IMR-90 (cell line): ENCODE results near the gene CARD10. TPM values are rescaled to one million over a fixed set of nuclear protein-coding genes. Genes with fewer than 3 reads are reported as not detected.

Experiments used
- ATAC-seq: fragments of 200-7000 bp; cut with Tn5 transposase; 2 replicates; pipeline ENCODE4 v1.9.1; 2020; ENCODE audit warnings: low read depth, mild to moderate bottlenecking, moderate library complexity
- BruUV-seq: library from RNA; stranded (reverse); fragments of 400-500 nt; replicated peaks from 2 replicates; lab custom pipeline; 2021; lab: Mats Ljungman, UMichigan
- CTCF ChIA-PET: fragments of 300-600 bp; formaldehyde crosslinking; extraction: SDS; loops from one replicate; lab custom pipeline; 2021; ENCODE audit warnings: antibody characterized with exemption; lab: Yijun Ruan, JAX
- POLR2A ChIA-PET: fragments of 300-600 bp; sonication (Branson Sonifier 250); formaldehyde crosslinking; loops from one replicate; lab custom pipeline; 2022; ENCODE audit warnings: antibody characterized with exemption; ENCODE audit not compliant: unreplicated experiment; lab: Charles Lee
- DNase-seq: peaks from one replicate; pipeline ENCODE4 v3.0.0; 2013
- H2AFZ ChIP-seq: replicated peaks from 2 replicates; pipeline ENCODE3; 2013; ENCODE audit warnings: low read length, mild to moderate bottlenecking; ENCODE audit not compliant: poor library complexity
- H2AK5ac ChIP-seq: 2 replicates; pipeline ENCODE4 v1.6.1; 2013; ENCODE audit warnings: low read depth, low read length, inconsistent platforms
- H2AK9ac ChIP-seq: replicated peaks from 2 replicates; pipeline ENCODE3; 2013; ENCODE audit warnings: mild to moderate bottlenecking, low read depth, low read length, moderate library complexity; ENCODE audit not compliant: poor library complexity
- H2BK120ac ChIP-seq: 2 replicates; pipeline ENCODE4 v1.6.1; 2013; ENCODE audit warnings: low read depth, low read length, inconsistent platforms
- H2BK15ac ChIP-seq: 3 replicates; pipeline ENCODE4 v1.6.1; 2013; ENCODE audit warnings: low read depth, low read length, inconsistent platforms
- H2BK20ac ChIP-seq: 2 replicates; pipeline ENCODE4 v1.6.1; 2013; ENCODE audit warnings: low read depth, mild to moderate bottlenecking, inconsistent platforms, low read length, moderate library complexity
- H2BK5ac ChIP-seq: 2 replicates; pipeline ENCODE4 v1.6.1; 2013; ENCODE audit warnings: mild to moderate bottlenecking, low read depth, low read length, inconsistent platforms; ENCODE audit not compliant: poor library complexity, severe bottlenecking
- H3K14ac ChIP-seq: replicated peaks from 2 replicates; pipeline ENCODE4 v1.6.1; 2013; ENCODE audit warnings: low read depth, low read length, inconsistent platforms
- H3K18ac ChIP-seq: 2 replicates; pipeline ENCODE4 v1.6.1; 2013; ENCODE audit warnings: low read depth, low read length, control low read depth
- H3K23ac ChIP-seq: 2 replicates; pipeline ENCODE4 v1.6.1; 2013; ENCODE audit warnings: low read depth, low read length, inconsistent platforms
- H3K27ac ChIP-seq: 2 replicates; pipeline ENCODE4 v1.5.1; 2013; ENCODE audit warnings: mild to moderate bottlenecking, control low read depth, low read length; ENCODE audit not compliant: insufficient read depth
- H3K27me3 ChIP-seq: 2 replicates; pipeline ENCODE4 v1.6.1; 2013; ENCODE audit warnings: low read length; ENCODE audit not compliant: control insufficient read depth, insufficient read depth
- H3K36me3 ChIP-seq: 2 replicates; pipeline ENCODE4 v1.6.1; 2013; ENCODE audit warnings: low read length, mixed read lengths; ENCODE audit not compliant: control insufficient read depth, insufficient read depth
- H3K4ac ChIP-seq: 2 replicates; pipeline ENCODE4 v1.6.1; 2013; ENCODE audit warnings: low read depth, low read length, inconsistent platforms
- H3K4me1 ChIP-seq: 2 replicates; pipeline ENCODE4 v1.6.1; 2013; ENCODE audit warnings: low read length, mixed read lengths; ENCODE audit not compliant: control insufficient read depth, insufficient read depth
- H3K4me2 ChIP-seq: 2 replicates; pipeline ENCODE4 v1.6.1; 2013; ENCODE audit warnings: low read depth, mild to moderate bottlenecking, control low read depth, low read length, moderate library complexity
- H3K4me3 ChIP-seq: 2 replicates; pipeline ENCODE4 v1.5.1; 2013; ENCODE audit warnings: low read depth, mild to moderate bottlenecking, control low read depth, low read length, moderate library complexity; ENCODE audit not compliant: insufficient read depth
- H3K56ac ChIP-seq: 2 replicates; pipeline ENCODE4 v1.6.1; 2013; ENCODE audit warnings: low read length, inconsistent platforms; ENCODE audit not compliant: insufficient read depth; ENCODE audit errors: extremely low read depth
- H3K79me1 ChIP-seq, 2 experiments: 2 replicates each; pipeline ENCODE4 v1.6.1; 2013; ENCODE audit warnings: low read length in 2 of 2, inconsistent platforms in 1 of 2, low read depth in 1 of 2
- H3K9ac ChIP-seq: 2 replicates; pipeline ENCODE4 v1.6.1; 2013; ENCODE audit warnings: low read depth, low read length, control low read depth
- H3K9me1 ChIP-seq: 2 replicates; pipeline ENCODE4 v1.6.1; 2013; ENCODE audit warnings: low read length, inconsistent platforms; ENCODE audit not compliant: insufficient read depth
- H3K9me3 ChIP-seq: 2 replicates; pipeline ENCODE4 v1.6.1; 2013; ENCODE audit warnings: low read length; ENCODE audit not compliant: control insufficient read depth, insufficient read depth
- H4K20me1 ChIP-seq: 2 replicates; pipeline ENCODE4 v1.6.1; 2013; ENCODE audit warnings: low read length, inconsistent platforms; ENCODE audit not compliant: insufficient read depth
- H4K5ac ChIP-seq: 2 replicates; pipeline ENCODE4 v1.6.1; 2013; ENCODE audit warnings: mild to moderate bottlenecking, low read depth, low read length, control low read depth
- H4K8ac ChIP-seq, 2 experiments: 2 replicates each; pipeline ENCODE4 v1.6.1; 2013; ENCODE audit warnings: low read depth in 2 of 2, low read length in 2 of 2, control low read depth in 1 of 2, inconsistent platforms in 1 of 2
- H4K91ac ChIP-seq: 2 replicates; pipeline ENCODE4 v1.6.1; 2013; ENCODE audit warnings: low read depth, low read length, inconsistent platforms; ENCODE audit not compliant: insufficient read depth
- CEBPB ChIP-seq: IDR thresholded peaks from 2 replicates; pipeline ENCODE4 v1.6.1; 2012; ENCODE audit warnings: low read depth, low read length, improper control_type of control experiment
- FOS ChIP-seq: fragments of 150-350 bp; IDR thresholded peaks from 2 replicates; pipeline ENCODE4 v1.6.1; 2016; ENCODE audit warnings: low read depth, low read length
- WGBS, 2 experiments: methylation state at CpG; one replicate each; pipeline versions ENCODE4 v1.1.5 to v1.1.7; 2013; ENCODE audit warnings: missing lambda C conversion rate in 2 of 2; ENCODE audit not compliant: insufficient read length in 1 of 2; ENCODE audit errors: extremely low coverage in 2 of 2; 5-methylcytosine and 5-hydroxymethylcytosine counted together
- dilution Hi-C: fragments of 300-500 bp; cut with HindIII; formaldehyde crosslinking; loops from one replicate; pipeline ENCODE4 v1.14.3; 2018; ENCODE audit warnings: low sequenced_read_pairs; ENCODE audit not compliant: unreplicated experiment
- in situ Hi-C: fragments of 300-500 bp; cut with MboI; formaldehyde crosslinking; loops from 3 replicates; pipeline ENCODE4 v1.14.3; 2019; ENCODE audit warnings: low sequenced_read_pairs, inconsistent platforms, mixed read lengths
- intact Hi-C: fragments of 100-400 bp; cut with micrococcal nuclease; formaldehyde crosslinking; loops from 2 replicates; pipeline ENCODE4 v1.10.0; 2022
- polyA plus RNA-seq, 3 experiments: library from polyadenylated mRNA; depleted of rRNA; stranded (reverse); fragments of >200 nt; gene quantifications; 2 replicates each; pipeline ENCODE4 v1.2.3, GENCODE V29; 2012; ENCODE audit warnings: low replicate concordance in 1 of 3
- total RNA-seq: library from RNA; depleted of rRNA; stranded (reverse); fragments of >200 nt; gene quantifications from 2 replicates; pipeline ENCODE4 v1.2.3, GENCODE V29; 2012
- TF ChIP-seq, protein P1 (sequence below): fragments of 150-350 bp; IDR thresholded peaks from 2 replicates; pipeline ENCODE4 v1.6.1; 2017; ENCODE audit warnings: mild to moderate bottlenecking, antibody characterized with exemption, low read length, low read depth

CARD10 gene
- total and polyA plus RNA-seq, 2 of the 4 experiments (the other 2 are of a cell fraction), result 6.1 to 18.4 TPM

DNA sequence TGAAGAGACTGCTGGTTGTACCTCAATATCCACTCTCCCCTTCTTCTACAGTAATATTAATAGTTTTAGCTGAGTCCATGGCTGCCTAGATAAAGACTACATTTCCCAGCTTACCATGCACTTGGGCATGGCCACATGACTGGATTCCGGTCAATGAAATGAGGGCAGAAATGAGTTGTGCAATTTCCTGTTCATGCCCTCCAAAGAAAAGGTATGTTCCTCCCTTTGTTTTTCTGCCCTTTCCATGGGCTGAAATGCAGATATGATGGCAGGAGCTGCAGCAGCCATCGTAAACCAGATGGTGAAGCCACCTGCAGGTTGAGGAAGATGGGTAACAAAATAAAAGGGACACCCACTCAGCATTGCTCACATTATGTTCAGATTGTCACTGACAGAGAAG, 76.7 kb downstream of the CARD10 start:
- peaks cover 9% of the 10 kb centered on the region for H3K9me3 ChIP-seq
- H4K91ac ChIP-seq, result peak overlapping the region; percentile 17; the same call in 1 of the 2 replicates
- no peak overlapping the region for H2BK5ac ChIP-seq
- peak overlapping the region; percentile 14; the same call in 1 of the 2 replicates for H3K14ac ChIP-seq
- in situ Hi-C loops (no loop called here), dilution Hi-C loops (no loop called here), intact Hi-C loops (no loop called here)
- H2AFZ ChIP-seq, result peak overlapping the region; percentile 87
- no peaks in the 10 kb centered on the region for H3K9me1 ChIP-seq
- no TSS peak for BruUV-seq
- H3K27me3 ChIP-seq, result peaks cover 2% of the 10 kb centered on the region; the same call in 1 of the 2 replicates
- no peak overlapping the region for H3K18ac ChIP-seq
- H2BK20ac ChIP-seq, result no peak overlapping the region
- H4K20me1 ChIP-seq, result no peaks in the 10 kb centered on the region
- TF ChIP-seq, protein P1, sequence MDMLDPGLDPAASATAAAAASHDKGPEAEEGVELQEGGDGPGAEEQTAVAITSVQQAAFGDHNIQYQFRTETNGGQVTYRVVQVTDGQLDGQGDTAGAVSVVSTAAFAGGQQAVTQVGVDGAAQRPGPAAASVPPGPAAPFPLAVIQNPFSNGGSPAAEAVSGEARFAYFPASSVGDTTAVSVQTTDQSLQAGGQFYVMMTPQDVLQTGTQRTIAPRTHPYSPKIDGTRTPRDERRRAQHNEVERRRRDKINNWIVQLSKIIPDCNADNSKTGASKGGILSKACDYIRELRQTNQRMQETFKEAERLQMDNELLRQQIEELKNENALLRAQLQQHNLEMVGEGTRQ, result peak; percentile 91
- TF ChIP-seq CEBPB (peak; percentile 95), FOS (no peak)
- H3K4me3 ChIP-seq, result no peak overlapping the region
- H2BK120ac ChIP-seq, result no peak overlapping the region
- peak overlapping the region in 1 of 2 experiments; percentile 92; a peak in 2 of 4 replicates for H4K8ac ChIP-seq
- peak overlapping the region; percentile 47; the same call in 1 of the 2 replicates for H3K4ac ChIP-seq
- no CpG with 5 or more reads among the region's 2 CpGs for WGBS, 2 experiments
- H2AK5ac ChIP-seq, result no peak overlapping the region
- H3K36me3 ChIP-seq, result no peaks in the 10 kb centered on the region
- no peak overlapping the region for H3K4me2 ChIP-seq
- POLR2A ChIA-PET, result no interaction called here
- CTCF ChIA-PET, result interaction anchor here (0.6 kb wide), 1 partner anchor 558 kb away, joined by 3 read pairs; no protein-coding TSS in a partner anchor
- H2AK9ac ChIP-seq, result no peak overlapping the region
- ATAC-seq (peak; percentile 56; the same call in 1 of the 2 replicates), DNase-seq (peak; percentile 45)
- no peak overlapping the region for H3K23ac ChIP-seq
- no peak overlapping the region for H2BK15ac ChIP-seq
- H3K56ac ChIP-seq, result no peak overlapping the region
- H3K4me1 ChIP-seq, result no peaks in the 10 kb centered on the region
- no peaks in the 10 kb centered on the region for H3K79me1 ChIP-seq
- H3K27ac ChIP-seq, result no peak overlapping the region
- no peak overlapping the region for H3K9ac ChIP-seq
- no peak overlapping the region for H4K5ac ChIP-seq
